SK-N-SH (cell line): Measurements from ENCODE around the gene IL17RA. TPM values are rescaled to one million over a fixed set of nuclear protein-coding genes. Genes with fewer than 3 reads are reported as not detected.

ENCODE experiments used
- CTCF ChIA-PET: fragments of 300-600, 350-600 bp; formaldehyde crosslinking; extraction: SDS; loops from one replicate; lab custom pipeline; 2021; lab: Yijun Ruan, JAX
- POLR2A ChIA-PET: fragments of 350-600 bp; sonication (Branson Sonifier 250); formaldehyde crosslinking; extraction: SDS; loops from one replicate; lab custom pipeline; 2020; ENCODE audit warnings: antibody characterized with exemption, inconsistent platforms; lab: Yijun Ruan, JAX
- DNase-seq: peaks from one replicate; pipeline ENCODE4 v3.0.0; 2012
- H2AFZ ChIP-seq: fragments of 200-600 bp; sonication (generic); 2 replicates; pipeline ENCODE4 v1.8.1; 2016; ENCODE audit warnings: antibody characterized with exemption, mild to moderate bottlenecking, low read depth
- H3F3A ChIP-seq: fragments of 200-600 bp; sonication (generic); replicated peaks from 2 replicates; pipeline ENCODE3; 2016; ENCODE audit warnings: antibody characterized with exemption, mild to moderate bottlenecking; ENCODE audit not compliant: insufficient read depth
- H3K27ac ChIP-seq, 2 experiments: fragments of 200-500 bp in 1 of 2; fragments of 200-600 bp in 1 of 2; sonication (Bioruptor generic) in 1 of 2; sonication (generic), shearing (Covaris generic) in 1 of 2; 2 replicates each; pipeline versions ENCODE4 v1.5.1 to v1.6.1; 2014 to 2016; ENCODE audit warnings: low read depth in 2 of 2, inconsistent platforms in 1 of 2, low read length in 1 of 2, mild to moderate bottlenecking in 1 of 2, mixed read lengths in 1 of 2
- H3K27me3 ChIP-seq: fragments of 200-600 bp; sonication (generic), shearing (Covaris generic); 2 replicates; pipeline ENCODE4 v1.6.1; 2016; ENCODE audit warnings: mixed run types; ENCODE audit not compliant: insufficient read depth
- H3K36me3 ChIP-seq, 2 experiments: fragments of 200-500 bp in 1 of 2; fragments of 200-600 bp in 1 of 2; sonication (Bioruptor generic) in 1 of 2; sonication (generic) in 1 of 2; replicated peaks in 1 of 2; 2 replicates each; pipeline versions ENCODE3 to v1.5.1; 2014 to 2016; ENCODE audit warnings: low read length in 1 of 2, mild to moderate bottlenecking in 1 of 2; ENCODE audit not compliant: insufficient read depth in 2 of 2, control insufficient read depth in 1 of 2
- H3K4me1 ChIP-seq, 2 experiments: fragments of 200-500 bp in 1 of 2; fragments of 200-600 bp in 1 of 2; sonication (Bioruptor generic) in 1 of 2; sonication (generic), shearing (Covaris generic) in 1 of 2; 2 replicates each; pipeline versions ENCODE4 v1.5.1 to v1.6.1; 2014 to 2016; ENCODE audit warnings: low read depth in 1 of 2, low read length in 1 of 2, mixed run types in 1 of 2; ENCODE audit not compliant: insufficient read depth in 2 of 2, control insufficient read depth in 1 of 2
- H3K4me2 ChIP-seq: fragments of 200-600 bp; sonication (generic), shearing (Covaris generic); 2 replicates; pipeline ENCODE4 v1.6.1; 2017; ENCODE audit warnings: mixed run types
- H3K4me3 ChIP-seq, 2 experiments: fragments of 200-500 bp in 1 of 2; fragments of 200-600 bp in 1 of 2; sonication (Bioruptor generic) in 1 of 2; sonication (generic), shearing (Covaris generic) in 1 of 2; 2 replicates each; pipeline versions ENCODE4 v1.5.1 to v1.8.1; 2014 to 2016; ENCODE audit warnings: low read depth in 2 of 2, inconsistent platforms in 1 of 2, low read length in 1 of 2, mild to moderate bottlenecking in 1 of 2, mixed read lengths in 1 of 2, moderate library complexity in 1 of 2
- H3K79me2 ChIP-seq: fragments of 200-600 bp; sonication (generic); 2 replicates; pipeline ENCODE4 v1.8.1; 2017; ENCODE audit warnings: mild to moderate bottlenecking; ENCODE audit not compliant: insufficient read depth
- H3K9ac ChIP-seq: fragments of 200-600 bp; sonication (generic); 2 replicates; pipeline ENCODE4 v1.6.1; 2017; ENCODE audit warnings: mixed run types
- H3K9me2 ChIP-seq: fragments of 200-600 bp; sonication (generic); 2 replicates; pipeline ENCODE4 v1.6.1; 2017; ENCODE audit warnings: mixed run types
- H3K9me3 ChIP-seq: fragments of 200-600 bp; sonication (generic); 2 replicates; pipeline ENCODE4 v1.6.1; 2017; ENCODE audit warnings: mixed run types, mild to moderate bottlenecking, moderate library complexity
- H4K20me1 ChIP-seq: fragments of 200-600 bp; sonication (generic); 2 replicates; pipeline ENCODE4 v1.6.1; 2017; ENCODE audit warnings: mild to moderate bottlenecking, mixed run types; ENCODE audit not compliant: insufficient read depth
- ELF1 ChIP-seq: IDR thresholded peaks from 2 replicates; pipeline ENCODE4 v1.4.0; 2012
- EP300 ChIP-seq, 2 experiments: IDR thresholded peaks; 2 replicates each; pipeline versions ENCODE4 v1.4.0 to v1.6.1; 2012; ENCODE audit warnings: borderline replicate concordance in 1 of 2, low read depth in 1 of 2, low read length in 1 of 2
- FOSL2 ChIP-seq: IDR thresholded peaks from 2 replicates; pipeline ENCODE4 v1.4.0; 2012; ENCODE audit warnings: low read depth, mild to moderate bottlenecking, moderate library complexity, borderline replicate concordance
- GABPA ChIP-seq: IDR thresholded peaks from 2 replicates; pipeline ENCODE4 v1.4.0; 2012; ENCODE audit warnings: low read depth, mild to moderate bottlenecking
- GATA2 ChIP-seq: sonication (generic); formaldehyde crosslinking; IDR thresholded peaks from 2 replicates; pipeline ENCODE4 v1.5.0; 2020; ENCODE audit warnings: mild to moderate bottlenecking, missing genetic modification reagents
- JUND ChIP-seq: IDR thresholded peaks from 2 replicates; pipeline ENCODE4 v1.4.0; 2012
- NFIC ChIP-seq: IDR thresholded peaks from 2 replicates; pipeline ENCODE4 v1.4.0; 2012; ENCODE audit warnings: borderline replicate concordance
- POLR2AphosphoS5 ChIP-seq: IDR thresholded peaks from 2 replicates; pipeline ENCODE4 v1.6.1; 2012; ENCODE audit warnings: low read depth, low read length
- RCOR1 ChIP-seq: fragments of 150-350 bp; IDR thresholded peaks from 2 replicates; pipeline ENCODE4 v1.6.1; 2017; ENCODE audit warnings: antibody characterized with exemption, low read length
- REST ChIP-seq: IDR thresholded peaks from 2 replicates; pipeline ENCODE4 v1.6.1; 2012; ENCODE audit warnings: mild to moderate bottlenecking, low read depth, low read length, moderate library complexity
- RXRA ChIP-seq: IDR thresholded peaks from 2 replicates; pipeline ENCODE4 v1.4.0; 2012; ENCODE audit warnings: low read depth, mild to moderate bottlenecking, borderline replicate concordance
- SIN3A ChIP-seq: IDR thresholded peaks from 2 replicates; pipeline ENCODE4 v1.6.1; 2012; ENCODE audit warnings: low read depth, mild to moderate bottlenecking, low read length, moderate library complexity, borderline replicate concordance
- TAF1 ChIP-seq: IDR thresholded peaks from 2 replicates; pipeline ENCODE4 v1.6.1; 2012; ENCODE audit warnings: low read depth, mild to moderate bottlenecking, low read length, moderate library complexity, borderline replicate concordance
- TEAD4 ChIP-seq: IDR thresholded peaks from 2 replicates; pipeline ENCODE4 v1.4.0; 2012; ENCODE audit warnings: mild to moderate bottlenecking, borderline replicate concordance; ENCODE audit not compliant: insufficient read depth
- USF1 ChIP-seq: IDR thresholded peaks from 2 replicates; pipeline ENCODE4 v1.4.0; 2012; ENCODE audit warnings: low read depth, borderline replicate concordance
- WGBS: methylation state at CpG from one replicate; pipeline ENCODE4 v1.1.6; 2017; ENCODE audit warnings: low lambda C conversion rate; 5-methylcytosine and 5-hydroxymethylcytosine counted together
- polyA plus RNA-seq, 3 experiments: library from polyadenylated mRNA; depleted of rRNA; stranded (reverse); fragments of >200 nt; gene quantifications; 2 replicates each; pipeline ENCODE4 v1.2.3, GENCODE V29; 2012
- TF ChIP-seq, protein P1 (sequence below): IDR thresholded peaks from 2 replicates; pipeline ENCODE4 v1.4.0; 2012; ENCODE audit warnings: low read depth, borderline replicate concordance

IL17RA gene
- polyA plus RNA-seq, 1 of the 3 experiments (the other 2 are of a cell fraction), result 4.5 TPM

DNA sequence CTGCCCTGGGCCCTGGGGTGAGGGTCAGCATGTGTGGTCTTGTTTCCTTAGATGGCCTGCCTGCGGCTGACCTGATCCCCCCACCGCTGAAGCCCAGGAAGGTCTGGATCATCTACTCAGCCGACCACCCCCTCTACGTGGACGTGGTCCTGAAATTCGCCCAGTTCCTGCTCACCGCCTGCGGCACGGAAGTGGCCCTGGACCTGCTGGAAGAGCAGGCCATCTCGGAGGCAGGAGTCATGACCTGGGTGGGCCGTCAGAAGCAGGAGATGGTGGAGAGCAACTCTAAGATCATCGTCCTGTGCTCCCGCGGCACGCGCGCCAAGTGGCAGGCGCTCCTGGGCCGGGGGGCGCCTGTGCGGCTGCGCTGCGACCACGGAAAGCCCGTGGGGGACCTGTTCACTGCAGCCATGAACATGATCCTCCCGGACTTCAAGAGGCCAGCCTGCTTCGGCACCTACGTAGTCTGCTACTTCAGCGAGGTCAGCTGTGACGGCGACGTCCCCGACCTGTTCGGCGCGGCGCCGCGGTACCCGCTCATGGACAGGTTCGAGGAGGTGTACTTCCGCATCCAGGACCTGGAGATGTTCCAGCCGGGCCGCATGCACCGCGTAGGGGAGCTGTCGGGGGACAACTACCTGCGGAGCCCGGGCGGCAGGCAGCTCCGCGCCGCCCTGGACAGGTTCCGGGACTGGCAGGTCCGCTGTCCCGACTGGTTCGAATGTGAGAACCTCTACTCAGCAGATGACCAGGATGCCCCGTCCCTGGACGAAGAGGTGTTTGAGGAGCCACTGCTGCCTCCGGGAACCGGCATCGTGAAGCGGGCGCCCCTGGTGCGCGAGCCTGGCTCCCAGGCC is 23.7 kb downstream of the IL17RA start:
- H3K27ac ChIP-seq, result no peak overlapping the region
- H3K27me3 ChIP-seq, result no peaks in the 10 kb centered on the region
- H4K20me1 ChIP-seq, result no peaks in the 10 kb centered on the region
- CTCF ChIA-PET, result interaction anchor here (0.7 to 2.5 kb wide), 4 partner anchors 10 to 393 kb away, joined by 3 to 14 read pairs (median 8); no protein-coding TSS in a partner anchor
- H3K9me2 ChIP-seq, result no peaks in the 10 kb centered on the region
- no peak for TF ChIP-seq GABPA
- no peak for TF ChIP-seq JUND
- no peak for TF ChIP-seq ELF1
- no peak for TF ChIP-seq TAF1
- TF ChIP-seq, protein P1, sequence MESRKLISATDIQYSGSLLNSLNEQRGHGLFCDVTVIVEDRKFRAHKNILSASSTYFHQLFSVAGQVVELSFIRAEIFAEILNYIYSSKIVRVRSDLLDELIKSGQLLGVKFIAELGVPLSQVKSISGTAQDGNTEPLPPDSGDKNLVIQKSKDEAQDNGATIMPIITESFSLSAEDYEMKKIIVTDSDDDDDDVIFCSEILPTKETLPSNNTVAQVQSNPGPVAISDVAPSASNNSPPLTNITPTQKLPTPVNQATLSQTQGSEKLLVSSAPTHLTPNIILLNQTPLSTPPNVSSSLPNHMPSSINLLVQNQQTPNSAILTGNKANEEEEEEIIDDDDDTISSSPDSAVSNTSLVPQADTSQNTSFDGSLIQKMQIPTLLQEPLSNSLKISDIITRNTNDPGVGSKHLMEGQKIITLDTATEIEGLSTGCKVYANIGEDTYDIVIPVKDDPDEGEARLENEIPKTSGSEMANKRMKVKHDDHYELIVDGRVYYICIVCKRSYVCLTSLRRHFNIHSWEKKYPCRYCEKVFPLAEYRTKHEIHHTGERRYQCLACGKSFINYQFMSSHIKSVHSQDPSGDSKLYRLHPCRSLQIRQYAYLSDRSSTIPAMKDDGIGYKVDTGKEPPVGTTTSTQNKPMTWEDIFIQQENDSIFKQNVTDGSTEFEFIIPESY, result no peak
- TF ChIP-seq TEAD4, result no peak
- TF ChIP-seq POLR2AphosphoS5, result no peak
- TF ChIP-seq GATA2 (CRISPR knock-in tag), result no peak
- TF ChIP-seq FOSL2, result no peak
- no peak for TF ChIP-seq USF1
- TF ChIP-seq REST, result no peak
- TF ChIP-seq EP300 (IDR thresholded peaks at IDR 0.05; ENCODE audit: borderline replicate concordance in 1 of 2, low read depth in 1 of 2, low read length in 1 of 2), result no peak
- TF ChIP-seq NFIC, result no peak
- TF ChIP-seq RCOR1, result no peak
- no peak for TF ChIP-seq SIN3A
- no peak for TF ChIP-seq RXRA
- no peaks in the 10 kb centered on the region for H3K36me3 ChIP-seq
- H3K4me2 ChIP-seq, result no peak overlapping the region
- no peaks in the 10 kb centered on the region for H3K79me2 ChIP-seq
- 90% methylated on average over 12 of the region's 66 CpGs for WGBS
- H2AFZ ChIP-seq, result no peak overlapping the region
- H3K4me3 ChIP-seq, result no peak overlapping the region
- no peaks in the 10 kb centered on the region for H3F3A ChIP-seq
- H3K9me3 ChIP-seq, result no peaks in the 10 kb centered on the region
- H3K4me1 ChIP-seq, result no peaks in the 10 kb centered on the region
- POLR2A ChIA-PET, result no interaction called here
- no peak overlapping the region for H3K9ac ChIP-seq
- DNase-seq, result no peak
